RWPE1 (cell line): Measurements from ENCODE around the gene POLD4.

Experiments used
- CTCF ChIA-PET: fragments of 350-600 bp; sonication (Branson Sonifier 250); formaldehyde crosslinking; extraction: SDS; loops from one replicate; lab custom pipeline; 2021; lab: Yijun Ruan, JAX
- POLR2A ChIA-PET: fragments of 400-600 bp; formaldehyde crosslinking; extraction: SDS; loops from one replicate; lab custom pipeline; 2020; ENCODE audit warnings: antibody characterized with exemption; ENCODE audit not compliant: low non-redundant PET; lab: Yijun Ruan, JAX
- DNase-seq: peaks from one replicate; pipeline ENCODE4 v3.0.0; 2012; ENCODE audit warnings: low spot score
- H3K27ac ChIP-seq: fragments of 450-650 bp; 2 replicates; pipeline ENCODE4 v1.5.1; 2017
- TF ChIP-seq, protein P1 (sequence below): fragments of 450-650 bp; conservative IDR thresholded peaks from 2 replicates; pipeline ENCODE4 v1.5.1; 2017; ENCODE audit warnings: low read depth, mild to moderate bottlenecking

The POLD4 gene

DNA sequence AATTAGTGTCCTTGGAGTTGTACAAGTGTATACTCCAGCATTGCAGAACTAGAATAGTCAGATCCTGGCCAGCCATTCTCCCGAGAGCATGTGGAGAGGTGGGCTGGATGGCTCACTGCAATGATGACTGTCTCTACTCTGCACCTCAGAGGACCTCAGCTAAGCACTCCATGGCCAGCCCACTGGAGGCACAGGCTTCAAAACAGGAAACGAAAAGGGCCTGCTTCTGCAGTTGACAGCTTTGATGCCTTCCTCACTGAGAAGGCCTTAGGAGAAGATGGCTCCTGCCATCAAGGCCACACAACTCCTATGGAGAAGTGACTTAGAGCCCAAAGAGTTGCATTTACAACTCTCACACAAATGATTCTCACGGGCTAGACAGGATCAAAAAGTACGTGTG is 9.1 kb downstream of the POLD4 start:
- POLR2A ChIA-PET: interaction anchor here (0.6 kb wide), 2 partner anchors 39 to 105 kb away, joined by 4 to 5 read pairs; no protein-coding TSS in a partner anchor
- CTCF ChIA-PET: interaction anchor here (0.6 kb wide), 2 partner anchors 72 to 121 kb away, joined by 3 to 4 read pairs; no protein-coding TSS in a partner anchor
- TF ChIP-seq, protein P1, sequence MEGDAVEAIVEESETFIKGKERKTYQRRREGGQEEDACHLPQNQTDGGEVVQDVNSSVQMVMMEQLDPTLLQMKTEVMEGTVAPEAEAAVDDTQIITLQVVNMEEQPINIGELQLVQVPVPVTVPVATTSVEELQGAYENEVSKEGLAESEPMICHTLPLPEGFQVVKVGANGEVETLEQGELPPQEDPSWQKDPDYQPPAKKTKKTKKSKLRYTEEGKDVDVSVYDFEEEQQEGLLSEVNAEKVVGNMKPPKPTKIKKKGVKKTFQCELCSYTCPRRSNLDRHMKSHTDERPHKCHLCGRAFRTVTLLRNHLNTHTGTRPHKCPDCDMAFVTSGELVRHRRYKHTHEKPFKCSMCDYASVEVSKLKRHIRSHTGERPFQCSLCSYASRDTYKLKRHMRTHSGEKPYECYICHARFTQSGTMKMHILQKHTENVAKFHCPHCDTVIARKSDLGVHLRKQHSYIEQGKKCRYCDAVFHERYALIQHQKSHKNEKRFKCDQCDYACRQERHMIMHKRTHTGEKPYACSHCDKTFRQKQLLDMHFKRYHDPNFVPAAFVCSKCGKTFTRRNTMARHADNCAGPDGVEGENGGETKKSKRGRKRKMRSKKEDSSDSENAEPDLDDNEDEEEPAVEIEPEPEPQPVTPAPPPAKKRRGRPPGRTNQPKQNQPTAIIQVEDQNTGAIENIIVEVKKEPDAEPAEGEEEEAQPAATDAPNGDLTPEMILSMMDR: no peak
- no peak for DNase-seq
- peak overlapping the region; percentile 85 for H3K27ac ChIP-seq

GRCh38 chr11:67337257-67337656 is 16.1 kb downstream of the POLD4 start:
- H3K27ac ChIP-seq: no peak overlapping the region
- TF ChIP-seq, protein P1: no peak
- ChIA-PET POLR2A (no interaction called here), CTCF (interaction anchor here (0.6 to 1.1 kb wide), 4 partner anchors 15 to 918 kb away, joined by 3 to 4 read pairs (median 4); no protein-coding TSS in a partner anchor)
- no peak for DNase-seq

GRCh38 chr11:67332081-67332691 is 21.2 kb downstream of the POLD4 start:
- no peak for DNase-seq
- ChIA-PET POLR2A (interaction anchor here (0.6 to 0.7 kb wide), 2 partner anchors 10 to 13 kb away, joined by 3 to 4 read pairs; no protein-coding TSS in a partner anchor), CTCF (no interaction called here)
- TF ChIP-seq, protein P1: no peak
- H3K27ac ChIP-seq: no peak overlapping the region

- TF ChIP-seq, protein P1: no peak
- POLR2A ChIA-PET: no interaction called here
- H3K27ac ChIP-seq: no peak overlapping the region
- CTCF ChIA-PET: interaction anchor here (0.7 to 1.9 kb wide), 2 partner anchors 39 to 59 kb away, joined by 3 to 7 read pairs; no protein-coding TSS in a partner anchor
- no peak for DNase-seq
Measured at GRCh38 chr11:67323526-67323925, 29.8 kb downstream of the POLD4 start.

GRCh38 chr11:67322049-67322448 is 31.3 kb downstream of the POLD4 start:
- ChIA-PET CTCF (interaction anchor here (0.6 to 1.9 kb wide), 5 partner anchors 8 to 65 kb away, joined by 3 to 7 read pairs (median 3); partner anchors contain the start of gene CLCF1), POLR2A (interaction anchor here (0.6 kb wide), 1 partner anchor 10 kb away, joined by 4 read pairs; no protein-coding TSS in a partner anchor)
- peak overlapping the region; percentile 4; the same call in 1 of the 2 replicates for H3K27ac ChIP-seq
- no peak for DNase-seq
- TF ChIP-seq, protein P1: no peak

- no peak for DNase-seq
- H3K27ac ChIP-seq: no peak overlapping the region
- ChIA-PET POLR2A (interaction anchor here (0.6 kb wide), 1 partner anchor 11 kb away, joined by 4 read pairs; no protein-coding TSS in a partner anchor), CTCF (interaction anchor here (0.6 to 1.9 kb wide), 5 partner anchors 8 to 126 kb away, joined by 3 to 7 read pairs (median 3); partner anchors contain the start of gene CLCF1)
- TF ChIP-seq, protein P1: no peak
Measured at GRCh38 chr11:67321313-67321871, 32.0 kb downstream of the POLD4 start.
